ENCODE measurements around the gene IL6ST. TPM values are rescaled to one million over a fixed set of nuclear protein-coding genes. Genes with fewer than 3 reads are reported as not detected.
"Not testable (repeated sequence)": the region's sequence is repeated elsewhere in the genome, so short reads cannot be mapped to it uniquely, and the experiment has no call there.

Gene IL6ST
- total and polyA plus RNA-seq, 2 experiments from 2014 or later, result 197 to 242 TPM

DNA sequence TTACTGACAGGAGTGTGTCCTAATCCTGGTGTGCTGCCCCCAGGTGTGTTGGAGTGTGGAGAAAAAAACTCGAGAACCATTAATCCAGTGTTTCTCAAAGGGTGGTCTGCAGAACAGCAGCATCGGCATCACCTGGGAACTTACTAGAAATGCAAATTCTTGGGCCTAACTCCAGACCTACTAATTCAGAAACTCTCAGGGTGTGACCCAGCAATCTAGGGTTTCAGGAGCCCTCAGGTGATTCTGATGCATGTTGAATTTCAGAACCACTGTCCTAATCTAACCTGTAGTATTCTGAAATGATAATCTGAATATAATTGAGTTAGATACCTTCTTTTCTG is 30.0 kb upstream of the IL6ST start:
- H3K79me2 ChIP-seq (ENCODE audit: insufficient read depth), result no peaks in the 10 kb centered on the region
- H4K20me1 ChIP-seq (ENCODE audit: insufficient read depth), result no peaks in the 10 kb centered on the region
- H3K4me1 ChIP-seq (ENCODE audit: insufficient read depth), result peaks cover 20% of the 10 kb centered on the region
- DNase-seq, result no peak
- in situ Hi-C loops (cut with MboI), result no loop called here
- H3K9me2 ChIP-seq (ENCODE audit: insufficient read depth), result no peaks in the 10 kb centered on the region
- H3K27ac ChIP-seq, result no peak overlapping the region
- 88 to 97% methylated on average over 2 of the region's 2 CpGs for WGBS, 2 experiments (ENCODE audit: low coverage in 1 of 2, low lambda C conversion rate in 2 of 2, missing lambda C conversion rate in 2 of 2)
- H3K4me3 ChIP-seq, result no peak overlapping the region
- H3K9me3 ChIP-seq (ENCODE audit: low read depth), result no peaks in the 10 kb centered on the region
- peaks cover 12% of the 10 kb centered on the region for H3F3A ChIP-seq (ENCODE audit: insufficient read depth)
- no peak overlapping the region for H3K4me2 ChIP-seq (ENCODE audit: unreplicated experiment)
- no peaks in the 10 kb centered on the region for H3K27me3 ChIP-seq (replicated peaks; ENCODE audit: insufficient read depth)
- no peak overlapping the region for H2AFZ ChIP-seq
- TF ChIP-seq EZH2 (IDR thresholded peaks at IDR 0.05; ENCODE audit: insufficient read depth, poor library complexity, severe bottlenecking), result no peak
- TF ChIP-seq EZH2phosphoT487 (IDR thresholded peaks at IDR 0.05; ENCODE audit: insufficient read depth, low read depth), result no peak
- H3K9ac ChIP-seq, result no peak overlapping the region
- no peaks in the 10 kb centered on the region for H3K36me3 ChIP-seq (ENCODE audit: low read depth)

DNA sequence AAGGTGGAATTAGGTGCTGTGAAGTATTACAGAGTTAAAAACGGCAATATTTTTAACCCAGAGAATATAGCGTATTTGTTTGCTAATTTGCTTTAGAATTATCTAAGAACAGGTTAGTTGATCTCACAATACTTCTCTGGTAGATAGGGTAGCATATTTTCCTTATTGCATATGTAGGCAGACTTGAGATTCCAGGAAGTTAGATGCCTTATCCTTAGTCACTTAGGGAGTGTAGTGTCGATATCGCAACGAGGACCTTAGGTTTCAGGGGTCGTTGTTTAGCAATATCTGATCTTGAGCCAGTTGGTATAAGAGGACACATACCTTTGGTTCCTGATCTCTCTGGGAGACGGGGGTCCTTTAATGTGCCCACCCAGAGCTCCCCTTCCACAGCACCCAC is 28.5 kb upstream of the IL6ST start:
- no peak for DNase-seq
- Histone ChIP-seq H3K4me3 (no peak overlapping the region), H3K36me3 (ENCODE audit: low read depth) (no peaks in the 10 kb centered on the region), H2AFZ (no peak overlapping the region), H3K9ac (no peak overlapping the region), H3K4me1 (ENCODE audit: insufficient read depth) (peaks cover 29% of the 10 kb centered on the region), H3K79me2 (ENCODE audit: insufficient read depth) (no peaks in the 10 kb centered on the region), H3K27ac (no peak overlapping the region), H3K9me2 (ENCODE audit: insufficient read depth) (no peaks in the 10 kb centered on the region), H3K27me3 (replicated peaks; ENCODE audit: insufficient read depth) (no peaks in the 10 kb centered on the region), H3K9me3 (ENCODE audit: low read depth) (no peaks in the 10 kb centered on the region), H3K4me2 (ENCODE audit: unreplicated experiment) (no peak overlapping the region), H4K20me1 (ENCODE audit: insufficient read depth) (no peaks in the 10 kb centered on the region), H3F3A (ENCODE audit: insufficient read depth) (peaks cover 21% of the 10 kb centered on the region)
- 86% methylated on average over 7 of the region's 7 CpGs for WGBS, 2 experiments (ENCODE audit: low coverage in 1 of 2, low lambda C conversion rate in 2 of 2, missing lambda C conversion rate in 2 of 2)
- TF ChIP-seq EZH2phosphoT487 (IDR thresholded peaks at IDR 0.05; ENCODE audit: insufficient read depth, low read depth), result no peak
- no peak for TF ChIP-seq EZH2 (IDR thresholded peaks at IDR 0.05; ENCODE audit: insufficient read depth, poor library complexity, severe bottlenecking)
- in situ Hi-C loops (cut with MboI), result no loop called here

DNA sequence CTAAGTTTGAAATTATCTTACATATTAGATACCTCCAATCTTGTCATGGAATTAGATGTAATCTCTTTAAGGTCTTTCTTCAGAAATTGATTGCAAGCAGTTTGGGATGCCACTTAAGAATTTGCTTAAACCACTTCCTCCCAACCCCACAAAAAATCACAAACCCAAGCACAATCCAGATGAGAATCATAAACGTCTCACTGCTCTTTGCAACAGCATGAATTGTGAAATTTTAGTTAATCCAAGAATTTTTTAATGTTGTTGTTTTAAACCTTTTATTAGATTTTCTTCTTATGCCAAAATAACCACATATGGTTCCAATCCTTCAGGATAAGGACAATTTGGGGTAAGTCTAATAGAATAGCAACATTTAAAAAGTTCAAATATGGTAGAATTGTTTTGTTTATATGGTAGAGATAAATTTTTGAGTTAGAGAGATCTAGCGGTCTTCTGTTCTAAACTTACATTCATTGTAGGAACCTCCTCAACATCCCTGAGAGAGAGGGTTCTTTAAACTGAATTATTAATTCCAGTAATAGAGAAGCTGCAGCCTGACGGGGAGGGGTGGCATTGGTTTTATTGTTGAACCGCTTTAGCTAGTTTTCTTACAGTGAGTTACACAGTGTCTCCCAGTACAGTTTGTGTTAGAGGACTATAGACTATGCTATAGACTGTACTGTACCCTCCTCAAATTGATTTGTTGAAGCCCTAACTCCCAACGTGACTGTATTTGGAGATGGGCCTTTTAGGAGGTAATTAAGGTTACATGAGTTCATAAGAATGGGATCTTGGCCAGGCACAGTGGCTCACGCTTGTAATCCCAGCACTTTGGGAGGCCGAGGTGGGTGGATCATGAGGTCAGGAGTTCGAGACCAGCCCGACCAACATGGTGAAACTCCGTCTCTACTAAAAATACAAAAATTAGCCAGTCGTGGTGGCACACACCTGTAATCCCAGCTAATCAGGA is 24.8 kb upstream of the IL6ST start:
- TF ChIP-seq EZH2 (IDR thresholded peaks at IDR 0.05; ENCODE audit: insufficient read depth, poor library complexity, severe bottlenecking) (no peak), EZH2phosphoT487 (IDR thresholded peaks at IDR 0.05; ENCODE audit: insufficient read depth, low read depth) (no peak)
- peak; percentile 42 for DNase-seq
- no peaks in the 10 kb centered on the region for H3K9me2 ChIP-seq (ENCODE audit: insufficient read depth)
- H3F3A ChIP-seq (ENCODE audit: insufficient read depth), result peaks cover 15% of the 10 kb centered on the region; the same call in 1 of the 2 replicates
- WGBS, 2 experiments (ENCODE audit: low coverage in 1 of 2, low lambda C conversion rate in 2 of 2, missing lambda C conversion rate in 2 of 2), result 34 to 35% methylated on average over 11 of the region's 11 CpGs
- no peaks in the 10 kb centered on the region for H4K20me1 ChIP-seq (ENCODE audit: insufficient read depth)
- peak overlapping the region; percentile 4; the same call in 1 of the 2 replicates for H2AFZ ChIP-seq
- H3K4me1 ChIP-seq (ENCODE audit: insufficient read depth), result peaks cover 11% of the 10 kb centered on the region
- H3K36me3 ChIP-seq (ENCODE audit: low read depth), result no peaks in the 10 kb centered on the region
- H3K4me3 ChIP-seq, result no peak overlapping the region
- H3K4me2 ChIP-seq (ENCODE audit: unreplicated experiment), result peak overlapping the region; percentile 55
- H3K79me2 ChIP-seq (ENCODE audit: insufficient read depth), result no peaks in the 10 kb centered on the region
- no peaks in the 10 kb centered on the region for H3K9me3 ChIP-seq (ENCODE audit: low read depth)
- peak overlapping the region; percentile 34 for H3K27ac ChIP-seq
- in situ Hi-C loops (cut with MboI), result no loop called here
- H3K9ac ChIP-seq, result no peak overlapping the region
- H3K27me3 ChIP-seq (replicated peaks; ENCODE audit: insufficient read depth), result no peaks in the 10 kb centered on the region

DNA sequence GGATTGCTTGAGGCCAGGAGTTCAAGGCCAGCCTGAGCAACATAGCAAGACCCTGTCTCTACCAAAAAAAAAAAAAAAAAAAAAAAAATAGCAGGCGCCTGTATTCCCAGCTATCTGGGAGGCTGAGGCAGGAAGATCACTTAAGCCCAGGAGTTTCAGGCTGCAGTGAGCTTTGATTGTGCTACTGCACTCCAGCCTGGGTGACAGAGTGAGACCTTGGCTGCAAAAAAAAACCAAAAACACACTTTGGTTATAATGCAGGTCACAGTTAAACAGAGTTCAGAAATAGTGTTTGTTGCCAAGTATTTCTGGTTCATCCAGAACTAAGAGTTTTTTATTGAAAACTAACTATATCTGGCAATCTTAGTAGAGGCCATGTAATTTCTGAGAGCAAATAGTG is 24.1 kb upstream of the IL6ST start:
- H3K4me1 ChIP-seq (ENCODE audit: insufficient read depth), result peaks cover 11% of the 10 kb centered on the region
- H3K9me2 ChIP-seq (ENCODE audit: insufficient read depth), result no peaks in the 10 kb centered on the region
- WGBS, 2 experiments (ENCODE audit: low coverage in 1 of 2, low lambda C conversion rate in 2 of 2, missing lambda C conversion rate in 2 of 2), result 75 to 76% methylated on average over 1 of the region's 1 CpG
- H3K27me3 ChIP-seq (replicated peaks; ENCODE audit: insufficient read depth), result no peaks in the 10 kb centered on the region
- H2AFZ ChIP-seq, result peak overlapping the region; percentile 4; the same call in 1 of the 2 replicates
- H3K4me3 ChIP-seq, result no peak overlapping the region
- H3K27ac ChIP-seq, result peak overlapping the region; percentile 34; the same call in 1 of the 2 replicates
- TF ChIP-seq EZH2phosphoT487 (IDR thresholded peaks at IDR 0.05; ENCODE audit: insufficient read depth, low read depth), result no peak
- no peak for TF ChIP-seq EZH2 (IDR thresholded peaks at IDR 0.05; ENCODE audit: insufficient read depth, poor library complexity, severe bottlenecking)
- peak overlapping the region; percentile 55 for H3K4me2 ChIP-seq (ENCODE audit: unreplicated experiment)
- no peaks in the 10 kb centered on the region for H3K9me3 ChIP-seq (ENCODE audit: low read depth)
- no peaks in the 10 kb centered on the region for H4K20me1 ChIP-seq (ENCODE audit: insufficient read depth)
- in situ Hi-C loops (cut with MboI), result no loop called here
- H3K36me3 ChIP-seq (ENCODE audit: low read depth), result no peaks in the 10 kb centered on the region
- peaks cover 15% of the 10 kb centered on the region; the same call in 1 of the 2 replicates for H3F3A ChIP-seq (ENCODE audit: insufficient read depth)
- DNase-seq, result no peak
- H3K79me2 ChIP-seq (ENCODE audit: insufficient read depth), result no peaks in the 10 kb centered on the region
- H3K9ac ChIP-seq, result no peak overlapping the region

DNA sequence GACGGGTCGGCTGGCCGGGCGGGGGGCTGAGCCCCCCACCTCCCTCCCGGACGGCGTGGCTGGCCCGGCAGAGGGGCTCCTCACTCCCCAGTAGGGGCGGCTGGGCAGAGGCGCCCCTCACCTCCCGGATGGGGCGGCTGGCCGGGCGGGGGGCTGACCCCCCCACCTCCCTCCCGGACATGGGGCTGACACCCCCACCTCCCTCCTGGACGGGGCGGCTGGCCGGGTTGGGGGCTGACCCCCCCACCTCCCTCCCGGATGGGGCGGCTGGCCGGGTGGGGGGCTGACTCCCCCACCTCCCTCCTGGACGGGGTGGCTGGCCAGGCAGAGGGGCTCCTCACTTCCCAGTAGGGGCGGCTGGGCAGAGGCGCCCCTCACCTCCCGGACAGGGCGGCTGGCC is 19.9 kb upstream of the IL6ST start:
- Histone ChIP-seq H3K4me1 (ENCODE audit: insufficient read depth) (peaks cover 27% of the 10 kb centered on the region), H3F3A (ENCODE audit: insufficient read depth) (peaks cover 37% of the 10 kb centered on the region)
- H3K79me2 ChIP-seq (ENCODE audit: insufficient read depth); H4K20me1 ChIP-seq (ENCODE audit: insufficient read depth); H3K36me3 ChIP-seq (ENCODE audit: low read depth); H3K27me3 ChIP-seq (replicated peaks; ENCODE audit: insufficient read depth); H3K27ac ChIP-seq; H2AFZ ChIP-seq; H3K9ac ChIP-seq; H3K4me2 ChIP-seq (ENCODE audit: unreplicated experiment); DNase-seq; H3K9me2 ChIP-seq (ENCODE audit: insufficient read depth); H3K9me3 ChIP-seq (ENCODE audit: low read depth); in situ Hi-C loops (cut with MboI); H3K4me3 ChIP-seq: not testable (repeated sequence)
- 85% methylated on average over 10 of the region's 26 CpGs; no CpG with 5 or more reads in 1 of the 2 experiments for whole genome bisulfite sequencing, 2 experiments (ENCODE audit: low coverage in 1 of 2, low lambda C conversion rate in 2 of 2, missing lambda C conversion rate in 2 of 2)

DNA sequence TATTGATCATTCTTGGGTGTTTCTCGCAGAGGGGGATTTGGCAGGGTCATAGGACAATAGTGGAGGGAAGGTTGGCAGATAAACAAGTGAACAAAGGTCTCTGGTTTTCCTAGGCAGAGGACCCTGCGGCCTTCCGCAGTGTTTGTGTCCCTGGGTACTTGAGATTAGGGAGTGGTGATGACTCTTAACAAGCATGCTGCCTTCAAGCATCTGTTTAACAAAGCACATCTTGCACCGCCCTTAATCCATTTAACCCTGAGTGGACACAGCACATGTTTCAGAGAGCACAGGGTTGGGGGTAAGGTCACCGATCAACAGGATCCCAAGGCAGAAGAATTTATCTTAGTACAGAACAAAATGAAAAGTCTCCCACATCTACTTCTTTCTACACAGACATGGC is 19.2 kb upstream of the IL6ST start:
- H3K9me3 ChIP-seq (ENCODE audit: low read depth); H3K9me2 ChIP-seq (ENCODE audit: insufficient read depth); H3K4me3 ChIP-seq; H3K79me2 ChIP-seq (ENCODE audit: insufficient read depth); H3K27me3 ChIP-seq (replicated peaks; ENCODE audit: insufficient read depth); H4K20me1 ChIP-seq (ENCODE audit: insufficient read depth); H3K9ac ChIP-seq; H3K4me2 ChIP-seq (ENCODE audit: unreplicated experiment); H3K36me3 ChIP-seq (ENCODE audit: low read depth); DNase-seq; H3K27ac ChIP-seq; H2AFZ ChIP-seq; in situ Hi-C loops (cut with MboI): not testable (repeated sequence)
- Histone ChIP-seq H3K4me1 (ENCODE audit: insufficient read depth) (peaks cover 20% of the 10 kb centered on the region), H3F3A (ENCODE audit: insufficient read depth) (peaks cover 29% of the 10 kb centered on the region)
- 52 to 67% methylated on average over 2 of the region's 5 CpGs for WGBS, 2 experiments (ENCODE audit: low coverage in 1 of 2, low lambda C conversion rate in 2 of 2, missing lambda C conversion rate in 2 of 2)

Measured in GM23248 (cell line).